Measurements from ENCODE around the gene CD276. TPM values are rescaled to one million over a fixed set of nuclear protein-coding genes. Genes with fewer than 3 reads are reported as not detected.

Gene CD276
- total and polyA plus RNA-seq, 7 donors = 7.3 to 15.0 (median 8.9) TPM

DNA sequence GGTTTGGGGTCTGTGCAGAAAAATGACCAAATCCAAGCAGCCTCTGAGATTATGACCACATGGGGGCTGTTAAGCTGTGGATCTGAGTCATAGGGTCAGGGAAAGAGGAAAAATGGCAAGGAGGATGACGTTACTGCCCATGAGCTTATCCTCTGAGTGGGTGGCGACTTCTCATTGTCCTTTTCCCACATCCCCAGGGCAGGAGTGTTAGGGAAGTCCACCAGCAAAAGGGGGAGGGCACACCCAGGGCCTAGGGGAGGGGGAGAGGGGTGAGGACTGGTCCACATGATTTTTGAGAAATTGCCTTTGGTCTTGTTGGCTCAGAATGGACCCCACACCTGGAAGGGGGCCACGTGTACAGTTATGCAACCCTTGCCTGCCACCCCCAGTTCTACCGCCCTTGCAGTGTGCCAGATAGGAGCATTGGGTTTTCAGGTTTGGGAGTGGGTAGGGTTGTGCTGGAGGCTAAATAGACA, 2.6 kb downstream of the CD276 start:
- intact Hi-C loops (cut with DNase I) = no loop called here

DNA sequence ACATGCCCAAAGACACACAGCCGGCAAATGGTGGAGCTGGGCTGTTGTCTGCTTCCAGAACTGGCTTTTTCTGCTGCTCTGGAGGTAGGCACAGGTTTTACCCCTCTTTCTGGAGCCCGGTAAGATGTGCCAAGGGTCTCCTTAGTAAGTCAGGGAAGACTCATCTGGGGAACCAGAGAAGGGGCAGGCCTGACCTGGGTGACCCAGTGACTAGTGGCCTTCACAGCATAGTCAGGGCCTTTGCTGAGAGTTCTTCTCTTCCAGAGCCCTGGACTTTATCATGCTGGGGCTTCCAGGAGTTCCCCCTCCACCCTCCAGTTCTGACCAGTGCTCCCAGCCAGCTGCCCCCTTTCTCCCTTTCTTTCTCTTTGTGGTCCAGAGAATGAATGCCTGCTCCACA, 3.2 kb downstream of the CD276 start:
- TF ChIP-seq, protein P1, sequence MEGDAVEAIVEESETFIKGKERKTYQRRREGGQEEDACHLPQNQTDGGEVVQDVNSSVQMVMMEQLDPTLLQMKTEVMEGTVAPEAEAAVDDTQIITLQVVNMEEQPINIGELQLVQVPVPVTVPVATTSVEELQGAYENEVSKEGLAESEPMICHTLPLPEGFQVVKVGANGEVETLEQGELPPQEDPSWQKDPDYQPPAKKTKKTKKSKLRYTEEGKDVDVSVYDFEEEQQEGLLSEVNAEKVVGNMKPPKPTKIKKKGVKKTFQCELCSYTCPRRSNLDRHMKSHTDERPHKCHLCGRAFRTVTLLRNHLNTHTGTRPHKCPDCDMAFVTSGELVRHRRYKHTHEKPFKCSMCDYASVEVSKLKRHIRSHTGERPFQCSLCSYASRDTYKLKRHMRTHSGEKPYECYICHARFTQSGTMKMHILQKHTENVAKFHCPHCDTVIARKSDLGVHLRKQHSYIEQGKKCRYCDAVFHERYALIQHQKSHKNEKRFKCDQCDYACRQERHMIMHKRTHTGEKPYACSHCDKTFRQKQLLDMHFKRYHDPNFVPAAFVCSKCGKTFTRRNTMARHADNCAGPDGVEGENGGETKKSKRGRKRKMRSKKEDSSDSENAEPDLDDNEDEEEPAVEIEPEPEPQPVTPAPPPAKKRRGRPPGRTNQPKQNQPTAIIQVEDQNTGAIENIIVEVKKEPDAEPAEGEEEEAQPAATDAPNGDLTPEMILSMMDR (IDR thresholded peaks at IDR 0.05) = no peak
- Histone ChIP-seq H3K4me3 (no peak overlapping the region), H3K9me3 (no peaks in the 10 kb centered on the region), H3K27me3 (ENCODE audit: insufficient read depth in 3 of 3, low read length in 2 of 3) (no peaks in the 10 kb centered on the region), H3K36me3 (ENCODE audit: insufficient read depth in 1 of 2, low read depth in 1 of 2) (no peaks in the 10 kb centered on the region), H3K4me1 (peaks cover 41% of the 10 kb centered on the region), H3K27ac (no peak overlapping the region)
- DNase-seq = no peak
- 95 to 100% (median 97%) methylated on average over 2 of the region's 2 CpGs for WGBS, 3 donors
- no peak for ATAC-seq
- intact Hi-C loops (cut with DNase I) = no loop called here

More for the DNA sequence above, 2.6 kb downstream of the CD276 start:
- no peak overlapping the region for H3K27ac ChIP-seq
- 54 to 61% (median 54%) methylated on average over 4 of the region's 4 CpGs for WGBS, 3 donors
- no peaks in the 10 kb centered on the region for H3K27me3 ChIP-seq (ENCODE audit: insufficient read depth in 3 of 3, low read length in 2 of 3)
- H3K9me3 ChIP-seq = no peaks in the 10 kb centered on the region
- H3K36me3 ChIP-seq (ENCODE audit: insufficient read depth in 1 of 2, low read depth in 1 of 2) = no peaks in the 10 kb centered on the region
- ATAC-seq (no peak), DNase-seq (no peak)
- TF ChIP-seq, protein P1 (IDR thresholded peaks at IDR 0.05) = no peak
- H3K4me1 ChIP-seq = peaks cover 36% of the 10 kb centered on the region
- no peak overlapping the region for H3K4me3 ChIP-seq

DNA sequence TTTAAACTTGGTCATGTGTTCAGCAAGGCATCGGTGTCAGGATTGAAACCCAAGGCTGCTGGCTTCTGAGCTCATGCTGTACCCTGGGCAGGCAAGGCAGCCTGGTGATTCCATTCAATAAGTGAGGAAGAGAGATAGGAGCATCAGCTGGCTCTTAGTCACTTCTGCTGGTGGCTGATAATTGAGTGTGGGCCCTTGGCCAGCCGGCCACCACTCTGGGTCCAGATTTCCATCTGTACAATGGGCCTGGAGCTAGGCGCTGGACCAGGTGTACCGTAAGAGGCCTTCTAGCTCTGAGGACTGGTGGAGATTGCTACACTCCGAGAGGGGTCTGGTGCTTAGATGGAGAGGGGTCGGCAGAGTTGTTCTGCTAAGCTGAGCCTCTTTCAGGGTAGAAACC, 4.3 kb downstream of the CD276 start:
- Histone ChIP-seq H3K27ac (no peak overlapping the region), H3K9me3 (no peaks in the 10 kb centered on the region), H3K4me1 (peaks cover 39% of the 10 kb centered on the region), H3K27me3 (ENCODE audit: insufficient read depth in 3 of 3, low read length in 2 of 3) (no peaks in the 10 kb centered on the region), H3K4me3 (no peak overlapping the region), H3K36me3 (ENCODE audit: insufficient read depth in 1 of 2, low read depth in 1 of 2) (no peaks in the 10 kb centered on the region)
- intact Hi-C loops (cut with DNase I) = no loop called here
- DNase-seq (peak in 1 of 2 donors; percentile 15), ATAC-seq (no peak)
- TF ChIP-seq, protein P1 (IDR thresholded peaks at IDR 0.05) = no peak
- WGBS, 3 donors = 80 to 88% (median 85%) methylated on average over 6 of the region's 6 CpGs

DNA sequence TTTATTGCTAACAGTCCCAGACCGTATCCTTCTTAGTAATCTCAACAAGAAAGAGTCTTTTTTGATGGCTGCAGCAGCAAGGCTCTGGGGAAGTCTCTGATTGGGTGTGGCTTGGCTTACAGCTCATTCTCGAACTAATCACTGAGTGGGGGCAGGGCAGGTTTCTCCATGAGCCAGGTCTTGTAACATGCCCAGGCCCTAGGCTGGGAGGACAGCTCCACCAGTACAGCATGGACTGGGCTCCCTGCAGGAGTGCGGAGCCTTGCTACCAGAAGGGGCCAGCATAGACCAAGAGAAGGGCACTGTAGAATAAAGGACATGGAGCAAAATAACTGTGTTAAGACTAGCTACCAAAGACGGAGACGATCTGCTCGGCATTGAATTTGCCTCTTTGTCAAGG, 7.2 kb downstream of the CD276 start:
- Histone ChIP-seq H3K9me3 (no peaks in the 10 kb centered on the region), H3K27ac (peak overlapping the region; percentile 41), H3K4me1 (peaks cover 53% of the 10 kb centered on the region), H3K4me3 (no peak overlapping the region), H3K36me3 (ENCODE audit: insufficient read depth in 1 of 2, low read depth in 1 of 2) (no peaks in the 10 kb centered on the region), H3K27me3 (ENCODE audit: insufficient read depth in 3 of 3, low read length in 2 of 3) (no peaks in the 10 kb centered on the region)
- ATAC-seq (peak; percentile 40 to 72 (median 58)), DNase-seq (peak; percentile 68 to 79)
- intact Hi-C loops (cut with DNase I) = no loop called here
- 43 to 65% (median 53%) methylated on average over 6 of the region's 6 CpGs for WGBS, 3 donors
- TF ChIP-seq, protein P1 (IDR thresholded peaks at IDR 0.05) = no peak

DNA sequence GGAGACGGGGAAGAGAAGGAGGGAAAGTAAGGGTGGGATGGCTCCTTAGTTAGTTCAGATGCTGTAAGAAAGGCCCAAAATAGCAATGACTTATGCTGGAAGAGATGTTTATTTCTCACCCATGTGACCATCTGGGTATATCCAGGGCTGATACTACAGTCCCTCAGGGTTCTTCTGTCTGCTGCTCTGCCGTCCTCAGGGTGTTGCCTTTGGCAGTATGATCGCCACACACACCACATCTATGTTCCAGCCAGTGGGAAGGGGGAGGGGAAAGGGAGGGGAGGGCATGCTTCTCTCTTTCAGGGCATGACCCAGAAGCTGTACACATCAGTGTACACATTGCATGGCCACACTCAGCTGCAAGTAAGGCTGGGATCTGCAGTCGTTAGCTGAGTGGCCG, 10.2 kb downstream of the CD276 start:
- Histone ChIP-seq H3K4me1 (peaks cover 59% of the 10 kb centered on the region), H3K36me3 (ENCODE audit: insufficient read depth in 1 of 2, low read depth in 1 of 2) (no peaks in the 10 kb centered on the region), H3K27me3 (ENCODE audit: insufficient read depth in 3 of 3, low read length in 2 of 3) (no peaks in the 10 kb centered on the region), H3K27ac (peak overlapping the region; percentile 71), H3K9me3 (no peaks in the 10 kb centered on the region), H3K4me3 (no peak overlapping the region)
- TF ChIP-seq, protein P1 (IDR thresholded peaks at IDR 0.05) = no peak
- DNase-seq (peak in 1 of 2 donors; percentile 62), ATAC-seq (peak; percentile 33 to 81 (median 70))
- intact Hi-C loops (cut with DNase I) = no loop called here
- WGBS, 3 donors = 27 to 52% (median 37%) methylated on average over 5 of the region's 5 CpGs

All from psoas muscle (tissue), 8 donors.